Thoracic aorta (tissue), 2 donors: Measurements from ENCODE around the gene DAPP1. TPM values are rescaled to one million over a fixed set of nuclear protein-coding genes. Genes with fewer than 3 reads are reported as not detected.

Experiments used
- ATAC-seq: fragments of 150-250 bp; one replicate; pipeline ENCODE4 v1.8.0; 2017; ENCODE audit warnings: low read depth; ENCODE audit not compliant: insufficient number of reproducible peaks, low FRiP score
- DNase-seq: peaks from one replicate; pipeline ENCODE4 v3.0.0-alpha.2; 2020; ENCODE audit warnings: low spot score
- H3K27ac ChIP-seq, 2 donors: fragments of 200-600 bp; sonication (generic); 1 replicate in 1 of 2; 2 replicates in 1 of 2; pipeline ENCODE4 v1.5.1; 2016; ENCODE audit warnings: mild to moderate bottlenecking in 2 of 2, moderate library complexity in 2 of 2
- H3K27me3 ChIP-seq: fragments of 200-600 bp; sonication (generic); replicated peaks from 2 replicates; pipeline ENCODE4 v1.6.0; 2016; ENCODE audit warnings: mild to moderate bottlenecking; ENCODE audit not compliant: insufficient read depth
- H3K36me3 ChIP-seq: fragments of 200-600 bp; sonication (generic); one replicate; pipeline ENCODE4 v1.5.1; 2016
- H3K4me1 ChIP-seq, 2 donors: fragments of 200-600 bp; sonication (generic); 1 replicate in 1 of 2; 2 replicates in 1 of 2; pipeline versions ENCODE4 v1.5.1 to v1.6.0; 2016; ENCODE audit warnings: low read depth in 2 of 2, mild to moderate bottlenecking in 1 of 2; ENCODE audit not compliant: control insufficient read depth in 1 of 2
- H3K4me3 ChIP-seq: fragments of 200-600 bp; sonication (generic); 2 replicates; pipeline ENCODE4 v1.5.1; 2016; ENCODE audit warnings: mild to moderate bottlenecking
- H3K9me3 ChIP-seq: fragments of 200-600 bp; sonication (generic); 2 replicates; pipeline ENCODE4 v1.5.1; 2016
- CTCF ChIP-seq: fragments of 200-600 bp; sonication (generic); IDR thresholded peaks from one replicate; pipeline ENCODE4 v1.5.1; 2019; ENCODE audit warnings: antibody characterized with exemption
- total RNA-seq, 2 donors: library from RNA; depleted of rRNA; stranded (reverse); fragments of >200 nt; gene quantifications; one replicate each; pipeline versions ENCODE4 v1.1.0 to v1.2.3, GENCODE V29; 2016

The DAPP1 gene
- total RNA-seq, 2 donors from 2014 or later: 1.6 TPM

- peaks cover 10 to 34% of the 10 kb centered on the region in 2 donors for H3K4me1 ChIP-seq
- H3K27ac ChIP-seq: no peak overlapping the region
- DNase-seq: no peak
- TF ChIP-seq CTCF: no peak
- no peaks in the 10 kb centered on the region for H3K27me3 ChIP-seq
- no peak overlapping the region for H3K4me3 ChIP-seq
- no peak for ATAC-seq
- H3K9me3 ChIP-seq: no peaks in the 10 kb centered on the region
- H3K36me3 ChIP-seq: no peaks in the 10 kb centered on the region
Observed at GRCh38 chr4:99891351-99891750, 74.7 kb downstream of the DAPP1 start.

GRCh38 chr4:99893029-99893428, 76.4 kb downstream of the DAPP1 start:
- Histone ChIP-seq H3K27me3 (no peaks in the 10 kb centered on the region), H3K27ac (no peak overlapping the region)

GRCh38 chr4:99893839-99894160, 77.2 kb downstream of the DAPP1 start:
- ATAC-seq (peak; percentile 1), DNase-seq (no peak)
- Histone ChIP-seq H3K36me3 (no peaks in the 10 kb centered on the region), H3K4me1 (peaks cover 10 to 28% of the 10 kb centered on the region in 2 donors), H3K27ac (peak overlapping the region; percentile 73 to 83), H3K4me3 (peak overlapping the region; percentile 97), H3K27me3 (no peaks in the 10 kb centered on the region), H3K9me3 (no peaks in the 10 kb centered on the region)
- TF ChIP-seq CTCF: no peak

More at GRCh38 chr4:99893029-99893428, 76.4 kb downstream of the DAPP1 start:
- Histone ChIP-seq H3K4me3 (peak overlapping the region; percentile 97), H3K4me1 (peaks cover 10 to 31% of the 10 kb centered on the region in 2 donors), H3K9me3 (no peaks in the 10 kb centered on the region), H3K36me3 (no peaks in the 10 kb centered on the region)
- no peak for ATAC-seq
- DNase-seq: no peak
- TF ChIP-seq CTCF: no peak

GRCh38 chr4:99894161-99894997, 77.8 kb downstream of the DAPP1 start, which contains the start of gene LAMTOR3:
LAMTOR3 (minus strand) TSS chr4:99894427; CDS start chr4:99893963, 464 bp downstream.
- no peak for TF ChIP-seq CTCF
- DNase-seq (peak; percentile 51), ATAC-seq (peak; percentile 96)
- Histone ChIP-seq H3K9me3 (no peaks in the 10 kb centered on the region), H3K36me3 (no peaks in the 10 kb centered on the region), H3K27me3 (no peaks in the 10 kb centered on the region), H3K27ac (peak within 1 kb of the TSS; percentile 73 to 83), H3K4me3 (peak within 1 kb of the TSS; percentile 97), H3K4me1 (peaks cover 10 to 25% of the 10 kb centered on the region in 2 donors)

GRCh38 chr4:99894998-99895397, 78.4 kb downstream of the DAPP1 start:
- DNase-seq: no peak
- Histone ChIP-seq H3K9me3 (no peaks in the 10 kb centered on the region), H3K36me3 (no peaks in the 10 kb centered on the region), H3K27me3 (no peaks in the 10 kb centered on the region), H3K4me1 (peaks cover 10 to 22% of the 10 kb centered on the region in 2 donors), H3K27ac (peak overlapping the region; percentile 65 to 70), H3K4me3 (peak overlapping the region; percentile 97)
- no peak for TF ChIP-seq CTCF
- no peak for ATAC-seq
